HCT116 (cell line): ENCODE results near the gene SKI. TPM values are rescaled to one million over a fixed set of nuclear protein-coding genes. Genes with fewer than 3 reads are reported as not detected.

ENCODE experiments used
- ATAC-seq: fragments of 200-7000 bp; cut with Tn5 transposase; 2 replicates; pipeline ENCODE4 v1.9.1; 2020; ENCODE audit warnings: mild to moderate bottlenecking, moderate library complexity
- BruUV-seq: library from RNA; stranded (reverse); fragments of 400-500 nt; replicated peaks from 2 replicates; lab custom pipeline; 2021; lab: Mats Ljungman, UMichigan
- CTCF ChIA-PET: fragments of 300-600 bp; sonication (Branson Sonifier 250); formaldehyde crosslinking; loops from one replicate; lab custom pipeline; 2021; ENCODE audit warnings: antibody characterized with exemption; lab: Charles Lee
- POLR2A ChIA-PET: fragments of 300-600, 350-600 bp; sonication (Branson Sonifier 250); formaldehyde crosslinking; loops from one replicate; lab custom pipeline; 2021; ENCODE audit warnings: antibody characterized with exemption; lab: Charles Lee
- RAD21 ChIA-PET, 2 experiments: fragments of 300-600 bp; sonication (Branson Sonifier 250); formaldehyde crosslinking; loops; one replicate each; lab custom pipeline; 2023; ENCODE audit warnings: low total read pairs in 2 of 2; ENCODE audit not compliant: uncharacterized antibody in 2 of 2, unreplicated experiment in 2 of 2, low non-redundant PET in 1 of 2; lab: Charles Lee
- DNase-seq: peaks from one replicate; pipeline ENCODE4 v3.0.0-alpha.2; 2010; ENCODE audit warnings: low read depth, low spot score
- H2AFZ ChIP-seq: fragments of 200-600 bp; shearing (Covaris generic), sonication (generic); 2 replicates; pipeline ENCODE4 v1.6.1; 2017; ENCODE audit warnings: low read depth, mixed run types, mixed read lengths, antibody characterized with exemption, low read length; ENCODE audit not compliant: poor library complexity, severe bottlenecking
- H3K27ac ChIP-seq: 2 replicates; pipeline ENCODE4 v1.5.1; 2012; ENCODE audit warnings: low read depth, low read length
- H3K27me3 ChIP-seq: fragments of 200-600 bp; sonication (generic); 2 replicates; pipeline ENCODE4 v1.6.1; 2016; ENCODE audit warnings: mixed run types, low read length, mixed read lengths; ENCODE audit not compliant: insufficient read depth
- H3K36me3 ChIP-seq, 2 experiments: fragments of 200-500 bp in 1 of 2; fragments of 200-600 bp in 1 of 2; sonication (Bioruptor generic) in 1 of 2; sonication (generic) in 1 of 2; 2 replicates each; pipeline versions ENCODE4 v1.5.1 to v1.6.1; 2014 to 2016; ENCODE audit warnings: low read length in 2 of 2, inconsistent platforms in 1 of 2, mixed read lengths in 1 of 2, mixed run types in 1 of 2; ENCODE audit not compliant: insufficient read depth in 2 of 2, control insufficient read depth in 1 of 2
- H3K4me1 ChIP-seq, 2 experiments: fragments of 200-600 bp in 1 of 2; sonication (generic) in 1 of 2; 2 replicates each; pipeline versions ENCODE4 v1.5.1 to v1.6.1; 2012 to 2017; ENCODE audit warnings: low read length in 2 of 2, inconsistent platforms in 1 of 2, mild to moderate bottlenecking in 1 of 2, mixed read lengths in 1 of 2, mixed run types in 1 of 2, moderate library complexity in 1 of 2; ENCODE audit not compliant: insufficient read depth in 2 of 2, control insufficient read depth in 1 of 2
- H3K4me2 ChIP-seq: fragments of 200-600 bp; sonication (generic); 2 replicates; pipeline ENCODE4 v1.6.1; 2017; ENCODE audit warnings: mixed run types, low read length, mixed read lengths
- H3K4me3 ChIP-seq, 2 experiments: fragments of 200-600 bp in 1 of 2; sonication (generic) in 1 of 2; replicated peaks in 1 of 2; 2 replicates each; pipeline ENCODE4 v1.5.1; 2011 to 2016; ENCODE audit warnings: low read length in 2 of 2, control low read depth in 1 of 2, low read depth in 1 of 2, mild to moderate bottlenecking in 1 of 2, mixed read lengths in 1 of 2, mixed run types in 1 of 2
- H3K79me2 ChIP-seq: fragments of 200-600 bp; sonication (generic); 2 replicates; pipeline ENCODE4 v1.6.1; 2017; ENCODE audit warnings: mild to moderate bottlenecking, mixed run types, low read length, moderate library complexity, mixed read lengths; ENCODE audit not compliant: insufficient read depth
- H3K9ac ChIP-seq: fragments of 200-600 bp; sonication (generic); 2 replicates; pipeline ENCODE4 v1.6.1; 2016; ENCODE audit warnings: low read length, mixed read lengths
- H3K9me2 ChIP-seq: fragments of 200-600 bp; sonication (generic), shearing (Covaris generic); 2 replicates; pipeline ENCODE4 v1.6.1; 2017; ENCODE audit warnings: mixed run types, mild to moderate bottlenecking, moderate library complexity; ENCODE audit not compliant: insufficient read depth
- H3K9me3 ChIP-seq, 2 experiments: fragments of 200-500 bp in 1 of 2; fragments of 200-600 bp in 1 of 2; sonication (Bioruptor generic) in 1 of 2; sonication (generic) in 1 of 2; 2 replicates each; pipeline ENCODE4 v1.6.1; 2014 to 2017; ENCODE audit warnings: low read length in 2 of 2, mixed read lengths in 2 of 2, inconsistent platforms in 1 of 2, low read depth in 1 of 2, mild to moderate bottlenecking in 1 of 2, mixed run types in 1 of 2, moderate library complexity in 1 of 2; ENCODE audit not compliant: control insufficient read depth in 1 of 2, insufficient read depth in 1 of 2
- H4K20me1 ChIP-seq: fragments of 200-600 bp; sonication (generic), shearing (Covaris generic); 2 replicates; pipeline ENCODE4 v1.6.1; 2017; ENCODE audit warnings: mixed run types, mild to moderate bottlenecking, moderate library complexity; ENCODE audit not compliant: insufficient read depth
- CBX3 ChIP-seq: IDR thresholded peaks from 2 replicates; pipeline ENCODE4 v1.6.1; 2012; ENCODE audit warnings: low read depth
- CEBPB ChIP-seq: IDR thresholded peaks from 2 replicates; pipeline ENCODE4 v1.6.1; 2012; ENCODE audit warnings: low read depth
- CTCF ChIP-seq, 3 experiments: fragments of 200-600 bp in 1 of 3; sonication (generic) in 1 of 3; IDR thresholded peaks in 2 of 3; conservative IDR thresholded peaks in 1 of 3; 2 replicates each; pipeline ENCODE4 v1.5.1; 2012 to 2017; ENCODE audit warnings: low read depth in 2 of 3, low read length in 2 of 3, antibody characterized with exemption in 1 of 3, borderline replicate concordance in 1 of 3, control low read depth in 1 of 3, mild to moderate bottlenecking in 1 of 3, mixed read lengths in 1 of 3, mixed run types in 1 of 3, moderate library complexity in 1 of 3; ENCODE audit not compliant: insufficient read depth in 1 of 3
- ELF1 ChIP-seq: IDR thresholded peaks from 2 replicates; pipeline ENCODE4 v1.6.1; 2012; ENCODE audit warnings: low read depth, borderline replicate concordance
- EZH2 ChIP-seq: fragments of 200-600 bp; sonication (generic); IDR thresholded peaks from 2 replicates; pipeline ENCODE4 v1.6.1; 2017; ENCODE audit warnings: antibody characterized with exemption, mixed run types
- EZH2phosphoT487 ChIP-seq: fragments of 200-600 bp; IDR thresholded peaks from 2 replicates; pipeline ENCODE4 v1.6.1; 2018; ENCODE audit warnings: antibody characterized with exemption, borderline replicate concordance
- FOSL1 ChIP-seq: IDR thresholded peaks from 2 replicates; pipeline ENCODE4 v1.6.1; 2012; ENCODE audit warnings: low read depth
- POLR2A ChIP-seq: IDR thresholded peaks from 2 replicates; pipeline ENCODE4 v1.7.0; 2011; ENCODE audit warnings: borderline replicate concordance; ENCODE audit not compliant: insufficient read depth, insufficient read length; ENCODE audit errors: extremely low read depth
- POLR2AphosphoS5 ChIP-seq: IDR thresholded peaks from 2 replicates; pipeline ENCODE4 v1.6.1; 2011; ENCODE audit warnings: mild to moderate bottlenecking, low read depth, low read length, moderate library complexity
- RAD21 ChIP-seq: IDR thresholded peaks from 2 replicates; pipeline ENCODE4 v1.6.1; 2012; ENCODE audit warnings: low read depth, mild to moderate bottlenecking
- REST ChIP-seq: IDR thresholded peaks from 2 replicates; pipeline ENCODE4 v1.6.1; 2012; ENCODE audit warnings: low read depth
- SIN3A ChIP-seq: IDR thresholded peaks from 2 replicates; pipeline ENCODE4 v1.6.1; 2012; ENCODE audit warnings: low read depth
- SP1 ChIP-seq: IDR thresholded peaks from 2 replicates; pipeline ENCODE4 v1.6.1; 2012; ENCODE audit warnings: low read depth
- TCF7L2 ChIP-seq: IDR thresholded peaks from 2 replicates; pipeline ENCODE4 v1.7.0; 2011; ENCODE audit warnings: borderline replicate concordance, inconsistent platforms; ENCODE audit not compliant: insufficient read depth, insufficient read length; ENCODE audit errors: extremely low read depth
- YY1 ChIP-seq: IDR thresholded peaks from 2 replicates; pipeline ENCODE4 v1.6.1; 2011; ENCODE audit warnings: low read length, low read depth, moderate library complexity, mild to moderate bottlenecking; ENCODE audit not compliant: insufficient replicate concordance; ENCODE audit errors: extremely low read depth
- intact Hi-C: fragments of 100-400 bp; cut with micrococcal nuclease; formaldehyde crosslinking; loops from 2 replicates; pipeline ENCODE4 v1.10.0; 2022
- total RNA-seq: library from RNA; stranded (reverse); gene quantifications from one replicate; pipeline ENCODE4 v1.2.1, GENCODE V29; 2021; ENCODE audit not compliant: unreplicated experiment
- TF ChIP-seq, protein P1 (sequence below): IDR thresholded peaks from 2 replicates; pipeline ENCODE4 v1.6.1; 2012
- TF ChIP-seq, protein P2 (sequence below): IDR thresholded peaks from 2 replicates; pipeline ENCODE4 v1.6.1; 2011; ENCODE audit warnings: mild to moderate bottlenecking, low read length, moderate library complexity; ENCODE audit not compliant: insufficient replicate concordance; ENCODE audit errors: extremely low read depth

SKI gene
- total RNA-seq, 1 experiment from 2014 or later: 56.2 TPM

DNA sequence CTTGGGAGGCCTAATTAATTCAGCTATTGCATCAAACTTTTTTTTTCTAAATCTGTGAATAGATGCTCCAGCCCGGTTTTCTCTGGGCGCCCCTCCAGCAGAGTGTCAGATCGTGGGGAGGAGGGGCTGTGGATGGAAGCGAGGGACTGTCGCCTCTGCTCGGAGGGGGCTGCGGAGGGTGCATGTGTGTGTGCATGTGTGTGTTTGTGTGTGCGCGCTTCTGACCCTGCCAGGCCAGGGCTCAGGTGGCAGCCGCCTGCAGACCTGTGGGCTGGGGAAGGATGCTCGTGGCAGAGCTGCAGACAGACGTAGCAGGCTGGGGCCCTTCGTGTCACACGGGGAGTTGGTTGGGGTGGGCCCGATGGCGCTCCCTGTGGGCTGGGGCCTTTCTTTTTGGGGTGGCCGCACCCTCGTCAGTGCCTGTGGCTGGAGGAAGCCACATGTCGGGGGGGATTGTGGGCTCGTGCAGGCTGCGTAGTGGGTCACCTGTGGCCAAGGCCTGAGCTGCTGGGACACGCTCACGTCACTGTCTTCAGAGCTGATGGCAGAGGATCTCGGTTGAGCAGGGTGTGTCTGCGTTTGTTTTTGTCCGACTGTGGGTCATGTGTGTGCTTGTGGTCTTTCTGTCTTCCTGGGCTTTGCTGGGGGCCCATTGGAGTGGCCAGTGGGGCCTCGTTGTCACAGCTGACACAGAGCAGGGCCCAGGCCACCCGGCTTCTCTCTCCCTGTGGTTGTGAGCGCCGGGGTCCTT lies 2.8 kb downstream of the SKI start:
- ATAC-seq: no peak
- Histone ChIP-seq H3K4me3 (peak overlapping the region in 1 of 2 experiments; percentile 67; a peak in 2 of 4 replicates), H3K27me3 (no peaks in the 10 kb centered on the region), H3K4me1 (peaks cover 23 to 37% of the 10 kb centered on the region in 2 experiments), H2AFZ (no peak overlapping the region), H3K9me3 (no peaks in the 10 kb centered on the region), H4K20me1 (peaks cover 28% of the 10 kb centered on the region; the same call in 1 of the 2 replicates), H3K9me2 (no peaks in the 10 kb centered on the region), H3K27ac (peak overlapping the region; percentile 63; the same call in 1 of the 2 replicates), H3K4me2 (peak overlapping the region; percentile 95), H3K79me2 (peaks cover 73% of the 10 kb centered on the region), H3K9ac (no peak overlapping the region), H3K36me3 (peaks cover 0 to 8% of the 10 kb centered on the region in 2 experiments; a peak in 1 of 4 replicates)
- BruUV-seq: no TSS peak
- CTCF ChIA-PET: no interaction called here
- POLR2A ChIA-PET: no interaction called here
- intact Hi-C loops: loop anchor here (5.0 kb wide), 1 partner anchor 34 kb away; no protein-coding TSS in a partner anchor
- no peak for TF ChIP-seq CTCF (IDR thresholded peaks at IDR 0.05 in 2 of 3, conservative IDR thresholded peaks at IDR 0.05 in 1 of 3; ENCODE audit: borderline replicate concordance in 1 of 3, insufficient read depth in 1 of 3, low read depth in 2 of 3, low read length in 2 of 3)
- no peak for TF ChIP-seq ELF1
- no peak for TF ChIP-seq REST
- TF ChIP-seq YY1: no peak
- TF ChIP-seq POLR2AphosphoS5: no peak
- no peak for TF ChIP-seq EZH2
- no peak for TF ChIP-seq CEBPB
- TF ChIP-seq POLR2A: no peak
- no peak for TF ChIP-seq SP1
- TF ChIP-seq, protein P1, sequence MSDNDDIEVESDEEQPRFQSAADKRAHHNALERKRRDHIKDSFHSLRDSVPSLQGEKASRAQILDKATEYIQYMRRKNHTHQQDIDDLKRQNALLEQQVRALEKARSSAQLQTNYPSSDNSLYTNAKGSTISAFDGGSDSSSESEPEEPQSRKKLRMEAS: no peak
- no peak for TF ChIP-seq CBX3
- no peak for TF ChIP-seq TCF7L2
- TF ChIP-seq RAD21: no peak
- TF ChIP-seq, protein P2, sequence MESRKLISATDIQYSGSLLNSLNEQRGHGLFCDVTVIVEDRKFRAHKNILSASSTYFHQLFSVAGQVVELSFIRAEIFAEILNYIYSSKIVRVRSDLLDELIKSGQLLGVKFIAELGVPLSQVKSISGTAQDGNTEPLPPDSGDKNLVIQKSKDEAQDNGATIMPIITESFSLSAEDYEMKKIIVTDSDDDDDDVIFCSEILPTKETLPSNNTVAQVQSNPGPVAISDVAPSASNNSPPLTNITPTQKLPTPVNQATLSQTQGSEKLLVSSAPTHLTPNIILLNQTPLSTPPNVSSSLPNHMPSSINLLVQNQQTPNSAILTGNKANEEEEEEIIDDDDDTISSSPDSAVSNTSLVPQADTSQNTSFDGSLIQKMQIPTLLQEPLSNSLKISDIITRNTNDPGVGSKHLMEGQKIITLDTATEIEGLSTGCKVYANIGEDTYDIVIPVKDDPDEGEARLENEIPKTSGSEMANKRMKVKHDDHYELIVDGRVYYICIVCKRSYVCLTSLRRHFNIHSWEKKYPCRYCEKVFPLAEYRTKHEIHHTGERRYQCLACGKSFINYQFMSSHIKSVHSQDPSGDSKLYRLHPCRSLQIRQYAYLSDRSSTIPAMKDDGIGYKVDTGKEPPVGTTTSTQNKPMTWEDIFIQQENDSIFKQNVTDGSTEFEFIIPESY: no peak
- no peak for TF ChIP-seq FOSL1
- no peak for TF ChIP-seq SIN3A
- TF ChIP-seq EZH2phosphoT487: no peak
- DNase-seq: no peak
- RAD21 ChIA-PET: no interaction called here
